BE2C (cell line): ENCODE measurements around the gene STAG1.
"Not testable (repeated sequence)": the region's sequence is repeated elsewhere in the genome, so short reads cannot be mapped to it uniquely, and the experiment has no call there.

Source experiments
- DNase-seq: peaks from one replicate; pipeline ENCODE4 v3.0.0-alpha.2; 2020
- H3K27me3 ChIP-seq: fragments of 250-450 bp; sonication (Bioruptor Pico); 2 replicates; pipeline ENCODE4 v1.5.1; 2020; ENCODE audit warnings: mild to moderate bottlenecking
- H3K36me3 ChIP-seq: fragments of 250-450 bp; sonication (Bioruptor Pico); 2 replicates; pipeline ENCODE4 v1.5.1; 2020; ENCODE audit warnings: mild to moderate bottlenecking
- H3K4me1 ChIP-seq: fragments of 250-450 bp; sonication (Bioruptor Pico); 2 replicates; pipeline ENCODE4 v1.5.1; 2020
- H3K4me3 ChIP-seq: 2 replicates; pipeline ENCODE4 v1.5.1; 2011; ENCODE audit warnings: low read depth, low read length
- H3K9me3 ChIP-seq: fragments of 250-450 bp; sonication (Bioruptor Pico); 2 replicates; pipeline ENCODE4 v1.5.1; 2020
- CTCF ChIP-seq: IDR thresholded peaks from 2 replicates; pipeline ENCODE4 v1.5.1; 2012; ENCODE audit warnings: mild to moderate bottlenecking, low read depth, low read length

The STAG1 gene

GRCh38 chr3:136714020-136714419 lies 38.2 kb downstream of the STAG1 start:
- no peaks in the 10 kb centered on the region for H3K4me1 ChIP-seq
- no peak overlapping the region for H3K4me3 ChIP-seq
- H3K9me3 ChIP-seq = no peaks in the 10 kb centered on the region
- H3K27me3 ChIP-seq = no peaks in the 10 kb centered on the region
- no peak for TF ChIP-seq CTCF
- DNase-seq = no peak
- H3K36me3 ChIP-seq = no peaks in the 10 kb centered on the region

- no peaks in the 10 kb centered on the region for H3K9me3 ChIP-seq
- no peaks in the 10 kb centered on the region for H3K4me1 ChIP-seq
- no peaks in the 10 kb centered on the region for H3K36me3 ChIP-seq
- H3K27me3 ChIP-seq = no peaks in the 10 kb centered on the region
- no peak for DNase-seq
- no peak for TF ChIP-seq CTCF
- H3K4me3 ChIP-seq = no peak overlapping the region
Observed at GRCh38 chr3:136712941-136713340, 39.2 kb downstream of the STAG1 start.

DNA sequence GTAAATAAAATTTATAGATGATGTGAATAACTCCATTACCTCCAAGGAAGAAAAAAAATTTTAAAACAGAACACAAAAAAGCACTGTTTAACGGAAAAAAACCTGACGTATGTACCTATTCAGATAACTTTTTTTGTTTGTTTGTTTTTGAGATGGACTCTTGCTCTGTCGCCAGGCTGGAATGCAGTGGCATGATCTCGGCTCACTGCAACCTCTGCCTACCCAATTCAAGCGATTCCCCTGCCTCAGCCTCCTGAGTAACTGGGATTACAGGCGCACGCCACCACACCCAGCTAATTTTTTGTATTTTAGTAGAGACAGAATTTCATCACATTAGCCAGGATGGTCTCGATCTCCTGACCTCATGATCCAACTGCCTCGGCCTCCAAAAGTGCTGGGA lies 40.3 kb downstream of the STAG1 start:
- H3K27me3 ChIP-seq, H3K4me3 ChIP-seq, H3K4me1 ChIP-seq, H3K36me3 ChIP-seq, DNase-seq, H3K9me3 ChIP-seq: not testable (repeated sequence)

DNA sequence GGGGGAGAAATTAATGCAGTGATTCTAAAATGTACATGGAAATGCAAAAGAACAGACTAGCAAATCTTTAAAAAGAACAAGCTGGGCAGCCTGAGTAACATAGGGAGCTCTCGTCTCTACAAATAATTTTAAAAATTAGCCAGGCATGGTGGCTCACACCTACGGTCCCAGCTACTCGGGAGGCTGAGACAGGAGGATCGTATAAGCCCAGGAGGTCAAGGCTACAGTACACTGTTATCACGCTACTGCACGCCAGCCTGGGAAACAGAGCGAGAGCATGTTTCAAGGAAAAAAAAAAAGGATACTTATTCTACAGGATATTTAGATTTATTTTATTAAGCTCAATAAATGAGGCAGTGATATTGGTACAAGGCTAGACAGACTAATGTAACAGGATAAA lies 40.9 kb downstream of the STAG1 start:
- Histone ChIP-seq H3K36me3 (no peaks in the 10 kb centered on the region), H3K4me3 (no peak overlapping the region), H3K27me3 (no peaks in the 10 kb centered on the region), H3K9me3 (peaks cover 2% of the 10 kb centered on the region; the same call in 1 of the 2 replicates), H3K4me1 (no peaks in the 10 kb centered on the region)
- no peak for TF ChIP-seq CTCF
- DNase-seq = no peak

GRCh38 chr3:136709775-136710174 lies 42.4 kb downstream of the STAG1 start:
- not testable (repeated sequence) for H3K27me3 ChIP-seq, DNase-seq, H3K4me1 ChIP-seq, H3K36me3 ChIP-seq, H3K9me3 ChIP-seq, H3K4me3 ChIP-seq

GRCh38 chr3:136708333-136708985 lies 43.7 kb downstream of the STAG1 start:
- no peak for DNase-seq
- Histone ChIP-seq H3K4me1 (no peaks in the 10 kb centered on the region), H3K36me3 (no peaks in the 10 kb centered on the region), H3K4me3 (no peak overlapping the region), H3K27me3 (no peaks in the 10 kb centered on the region), H3K9me3 (peaks cover 2% of the 10 kb centered on the region; the same call in 1 of the 2 replicates)
- TF ChIP-seq CTCF = no peak

- Histone ChIP-seq H3K36me3 (no peaks in the 10 kb centered on the region), H3K4me1 (no peaks in the 10 kb centered on the region), H3K27me3 (no peaks in the 10 kb centered on the region), H3K4me3 (no peak overlapping the region), H3K9me3 (peaks cover 2% of the 10 kb centered on the region; the same call in 1 of the 2 replicates)
- TF ChIP-seq CTCF = no peak
- DNase-seq = no peak
Observed at GRCh38 chr3:136703429-136703828, 48.7 kb downstream of the STAG1 start.
